DND-41 (cell line): ENCODE data around the gene PGGT1B.

ENCODE experiments used
- ATAC-seq: fragments of 200-7000 bp; cut with Tn5 transposase; 3 replicates; pipeline ENCODE4 v1.9.1; 2021; ENCODE audit warnings: low read depth; ENCODE audit not compliant: insufficient read depth
- DNase-seq: peaks from one replicate; pipeline ENCODE4 v3.0.0-alpha.2; 2020
- H2AFZ ChIP-seq: 2 replicates; pipeline ENCODE4 v1.6.0; 2012; ENCODE audit warnings: low read depth, low read length
- H3K27ac ChIP-seq: 2 replicates; pipeline ENCODE4 v1.5.1; 2012; ENCODE audit warnings: low read length, inconsistent platforms
- H3K27me3 ChIP-seq: fragments of 200-600 bp; sonication (generic); 2 replicates; pipeline ENCODE4 v1.6.0; 2012; ENCODE audit warnings: low read length, mild to moderate bottlenecking, inconsistent platforms; ENCODE audit not compliant: insufficient read depth, poor library complexity
- H3K36me3 ChIP-seq: 2 replicates; pipeline ENCODE4 v1.5.1; 2012; ENCODE audit warnings: low read length, inconsistent platforms; ENCODE audit not compliant: insufficient read depth
- H3K4me1 ChIP-seq: 2 replicates; pipeline ENCODE4 v1.5.1; 2012; ENCODE audit warnings: mild to moderate bottlenecking, low read length; ENCODE audit not compliant: insufficient read depth
- H3K4me2 ChIP-seq: 2 replicates; pipeline ENCODE4 v1.6.0; 2012; ENCODE audit warnings: mild to moderate bottlenecking, moderate library complexity, low read length, inconsistent platforms; ENCODE audit not compliant: insufficient read depth
- H3K4me3 ChIP-seq, 2 experiments: fragments of 200-600 bp in 1 of 2; shearing (Covaris generic) in 1 of 2; 2 replicates each; pipeline ENCODE4 v1.5.1; 2012 to 2016; ENCODE audit warnings: inconsistent platforms in 2 of 2, low read length in 2 of 2, mild to moderate bottlenecking in 2 of 2, low read depth in 1 of 2, moderate library complexity in 1 of 2
- H3K79me2 ChIP-seq: 2 replicates; pipeline ENCODE4 v1.6.0; 2012; ENCODE audit warnings: low read length, inconsistent platforms; ENCODE audit not compliant: insufficient read depth
- H3K9ac ChIP-seq: 2 replicates; pipeline ENCODE4 v1.6.0; 2012; ENCODE audit warnings: low read depth, mild to moderate bottlenecking, inconsistent platforms, low read length, moderate library complexity
- H3K9me3 ChIP-seq: 2 replicates; pipeline ENCODE4 v1.5.1; 2012; ENCODE audit warnings: low read length, moderate library complexity, mild to moderate bottlenecking, inconsistent platforms; ENCODE audit not compliant: insufficient read depth, severe bottlenecking
- H4K20me1 ChIP-seq: 2 replicates; pipeline ENCODE4 v1.6.0; 2012; ENCODE audit warnings: low read length; ENCODE audit not compliant: insufficient read depth
- CTCF ChIP-seq: IDR thresholded peaks from 2 replicates; pipeline ENCODE4 v1.5.1; 2012; ENCODE audit warnings: borderline replicate concordance, low read length, moderate library complexity, mild to moderate bottlenecking; ENCODE audit not compliant: poor library complexity, severe bottlenecking; ENCODE audit errors: extremely low read depth
- EZH2 ChIP-seq: IDR thresholded peaks from 3 replicates; pipeline ENCODE4 v1.6.1; 2012; ENCODE audit warnings: borderline replicate concordance, low read depth, mild to moderate bottlenecking, moderate library complexity, low read length, inconsistent platforms; ENCODE audit not compliant: severe bottlenecking

The PGGT1B gene

GRCh38 chr5:115265220-115265619 lies 2.5 kb upstream of the PGGT1B start:
- TF ChIP-seq EZH2 = no peak
- TF ChIP-seq CTCF = no peak
- ATAC-seq = no peak
- Histone ChIP-seq H3K4me1 (peaks cover 27% of the 10 kb centered on the region), H3K27ac (no peak overlapping the region), H3K4me2 (no peak overlapping the region), H4K20me1 (no peaks in the 10 kb centered on the region), H3K79me2 (peaks cover 24% of the 10 kb centered on the region), H3K27me3 (no peaks in the 10 kb centered on the region), H3K4me3 (no peak overlapping the region), H3K9ac (no peak overlapping the region), H3K36me3 (no peaks in the 10 kb centered on the region), H3K9me3 (no peaks in the 10 kb centered on the region), H2AFZ (no peak overlapping the region)
- no peak for DNase-seq

DNA sequence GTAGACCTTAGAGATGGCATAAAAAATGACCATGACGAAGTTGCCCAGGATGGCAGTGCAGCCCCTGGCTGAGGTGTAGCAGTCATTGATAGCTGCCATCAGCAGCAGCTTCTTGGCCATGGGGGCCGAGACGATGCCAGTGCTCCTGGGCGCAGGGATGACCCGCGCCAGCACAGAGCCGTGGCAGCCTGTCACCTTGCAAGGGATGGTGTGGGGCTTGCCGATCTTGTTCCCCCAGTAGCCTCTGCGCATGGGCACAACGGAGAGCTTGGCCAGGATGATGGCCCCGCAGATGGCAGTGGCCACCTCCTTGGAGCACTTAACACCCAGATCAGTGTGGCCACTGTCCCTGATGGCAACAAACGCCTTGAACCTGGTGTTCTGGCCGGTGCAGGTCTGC lies 2.1 kb upstream of the PGGT1B start:
- H2AFZ ChIP-seq = no peak overlapping the region
- H3K4me2 ChIP-seq = no peak overlapping the region
- DNase-seq = no peak
- H3K9ac ChIP-seq = no peak overlapping the region
- no peak for TF ChIP-seq EZH2
- H3K9me3 ChIP-seq = no peaks in the 10 kb centered on the region
- H3K4me1 ChIP-seq = peaks cover 29% of the 10 kb centered on the region
- no peak for ATAC-seq
- H3K36me3 ChIP-seq = no peaks in the 10 kb centered on the region
- H4K20me1 ChIP-seq = no peaks in the 10 kb centered on the region
- H3K4me3 ChIP-seq = no peak overlapping the region
- H3K79me2 ChIP-seq = peaks cover 28% of the 10 kb centered on the region
- no peaks in the 10 kb centered on the region for H3K27me3 ChIP-seq
- H3K27ac ChIP-seq = no peak overlapping the region

DNA sequence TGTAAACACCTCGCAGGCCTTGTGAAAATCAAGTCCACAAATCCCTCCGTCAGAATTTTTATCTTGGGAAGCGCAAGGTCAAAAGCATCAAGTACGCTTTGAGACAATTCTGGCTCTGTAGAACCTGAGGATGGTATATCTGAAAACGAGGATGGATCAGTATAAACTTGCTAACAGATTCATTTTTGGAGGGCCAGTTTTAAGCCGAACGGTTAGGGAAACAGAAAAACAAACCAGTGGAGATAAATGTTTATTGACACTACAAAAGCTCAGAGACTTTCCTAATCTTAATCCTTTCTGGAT lies 352 bp upstream of the PGGT1B start:
- Histone ChIP-seq H3K36me3 (0 out of 2 replicates have a peak, but pooled peaks cover 3% of the 10 kb centered on the region), H3K9ac (peak overlapping the region; percentile 63), H3K4me2 (peak overlapping the region; percentile 85), H3K9me3 (no peaks in the 10 kb centered on the region), H3K27ac (peak overlapping the region; percentile 70), H4K20me1 (peaks cover 8% of the 10 kb centered on the region; the same call in 1 of the 2 replicates), H3K4me1 (peaks cover 29% of the 10 kb centered on the region), H3K27me3 (no peaks in the 10 kb centered on the region), H2AFZ (peak overlapping the region; percentile 74), H3K4me3 (peak overlapping the region; percentile 54 to 70; a peak in 3 of 4 replicates), H3K79me2 (peaks cover 45% of the 10 kb centered on the region)
- ATAC-seq (no peak), DNase-seq (no peak)
- no peak for TF ChIP-seq CTCF
- TF ChIP-seq EZH2 = no peak

- peak overlapping the region; percentile 54 to 70; a peak in 3 of 4 replicates for H3K4me3 ChIP-seq
- H2AFZ ChIP-seq = peak overlapping the region; percentile 74
- ATAC-seq (peak; percentile 10), DNase-seq (peak; percentile 7)
- H3K4me2 ChIP-seq = peak overlapping the region; percentile 85
- H3K27me3 ChIP-seq = no peaks in the 10 kb centered on the region
- 0 out of 2 replicates have a peak, but pooled peaks cover 3% of the 10 kb centered on the region for H3K36me3 ChIP-seq
- peak overlapping the region; percentile 63 for H3K9ac ChIP-seq
- peak overlapping the region; percentile 70 for H3K27ac ChIP-seq
- peaks cover 54% of the 10 kb centered on the region for H3K79me2 ChIP-seq
- TF ChIP-seq EZH2 (no peak), CTCF (no peak)
- H4K20me1 ChIP-seq = peaks cover 9% of the 10 kb centered on the region; the same call in 1 of the 2 replicates
- H3K4me1 ChIP-seq = peaks cover 29% of the 10 kb centered on the region
- H3K9me3 ChIP-seq = no peaks in the 10 kb centered on the region
Observed at GRCh38 chr5:115262011-115262320, 711 bp downstream of the PGGT1B start.
